Activated T-helper 9 cell treated with anti-CD3 and anti-CD28 coated beads, Interleukin-2, amount 50 U/mL, for 16 hours (primary cell): ENCODE data around the gene AKR7A2.
A peak's percentile ranks its signal among the peaks of the same experiment; 100 is the strongest.

Experiments
- DNase-seq: peaks from one replicate; pipeline ENCODE4 v3.0.0-alpha.2; 2020; ENCODE audit warnings: low read depth

Gene AKR7A2

DNA sequence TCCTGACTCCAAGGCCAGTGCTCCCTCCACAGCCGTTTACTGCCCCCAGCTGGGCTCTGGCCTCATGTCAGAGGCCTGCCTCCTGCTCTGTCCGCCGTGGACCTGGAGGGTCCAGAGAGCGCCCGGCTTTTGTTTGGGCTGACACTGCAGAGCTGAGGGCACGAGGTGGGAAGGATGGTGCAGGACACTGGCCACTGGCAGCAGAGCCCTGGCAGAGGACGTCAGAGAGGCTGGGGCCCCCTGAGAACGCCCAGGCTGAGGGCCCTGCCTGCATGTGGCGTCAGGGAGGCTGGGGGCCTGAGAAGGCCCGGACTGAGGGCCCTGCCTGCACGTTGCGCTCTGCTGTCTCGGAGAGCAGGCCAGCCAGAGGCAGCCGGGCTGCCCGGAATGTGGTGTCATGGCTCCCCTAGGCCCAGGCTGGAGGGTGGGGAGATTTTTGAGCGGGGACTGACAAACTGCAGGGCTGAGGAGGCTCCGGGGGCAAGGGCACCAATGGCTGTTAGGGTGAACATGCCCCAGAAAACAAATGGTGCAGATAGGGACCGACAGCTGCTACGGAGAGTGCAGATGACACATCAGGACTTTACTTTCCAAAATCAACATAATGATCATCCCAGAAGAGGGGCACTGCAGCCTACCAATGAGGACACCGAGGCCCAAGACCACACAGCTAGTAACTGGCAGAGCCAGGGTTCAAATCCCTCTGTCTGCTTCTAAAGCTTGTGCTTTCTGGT is 31.8 kb upstream of the AKR7A2 start:
- no peak for DNase-seq

DNA sequence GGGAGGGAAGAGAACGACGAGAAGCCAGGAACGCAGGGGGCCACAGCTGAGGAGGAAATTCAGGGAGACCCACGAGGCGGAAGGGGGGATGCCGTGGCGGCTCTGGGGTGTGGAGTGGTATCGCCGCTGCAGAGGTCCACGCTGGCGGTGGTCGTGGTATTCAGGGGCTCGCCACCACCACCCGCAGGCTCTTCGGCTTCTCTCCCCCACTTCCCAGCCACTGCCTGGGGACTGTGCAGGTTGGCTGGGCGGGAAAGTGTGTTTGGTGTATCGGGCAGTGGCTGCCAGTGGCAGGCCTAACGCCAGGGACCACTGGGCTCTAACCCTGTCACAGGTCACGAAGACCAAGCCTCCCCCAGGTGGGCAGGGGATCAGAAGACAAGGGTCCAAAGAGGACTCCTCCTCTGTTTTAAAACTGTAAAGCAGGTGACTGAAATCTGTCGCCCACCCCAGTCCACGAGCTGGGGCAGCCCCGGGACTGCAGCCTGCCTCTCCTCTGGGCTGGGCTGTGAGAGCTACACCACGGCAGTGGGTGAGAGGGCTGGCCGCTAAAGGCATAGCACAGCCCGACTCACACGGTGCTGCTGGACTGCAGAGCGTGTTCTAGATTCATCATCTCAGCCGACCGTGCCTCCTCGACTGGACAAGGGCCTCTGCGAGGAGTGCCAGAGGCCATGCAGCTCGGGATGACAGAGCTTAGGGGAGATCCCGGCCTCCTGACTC is 31.1 kb upstream of the AKR7A2 start:
- DNase-seq = no peak

DNA sequence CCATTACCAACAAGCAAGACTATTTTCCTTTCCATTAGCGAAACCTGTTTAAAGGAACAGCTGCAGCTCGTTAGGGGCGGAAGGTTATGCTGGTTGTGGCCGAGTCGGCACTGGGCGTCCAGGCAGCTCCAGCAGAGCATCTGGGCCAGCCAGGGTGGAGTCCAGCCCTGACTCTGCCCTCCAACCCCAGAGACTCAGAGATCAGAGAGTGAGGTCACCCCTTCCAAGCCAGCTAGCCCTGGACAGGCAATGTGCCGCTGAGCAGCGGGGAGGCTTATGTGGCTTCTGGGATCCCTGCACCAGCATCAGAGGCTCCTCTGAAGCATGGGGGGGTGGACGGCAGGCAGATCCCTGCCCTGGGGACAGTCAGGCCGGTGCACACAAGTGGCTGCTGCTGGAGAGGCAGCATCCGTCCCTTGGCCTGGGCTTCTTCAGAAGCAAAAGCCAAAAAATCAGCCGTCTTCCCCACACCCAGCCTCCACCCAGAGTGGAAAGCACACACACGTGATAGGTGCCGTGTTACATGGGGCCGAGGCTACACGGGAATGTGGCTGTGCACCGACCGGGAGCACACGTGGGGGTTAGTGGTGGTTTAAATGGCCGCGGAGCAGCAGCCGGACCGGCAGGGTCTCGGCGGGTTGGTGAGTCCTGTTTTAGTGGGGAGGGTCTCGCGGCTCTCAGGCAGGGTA is 30.3 kb upstream of the AKR7A2 start:
- no peak for DNase-seq

DNA sequence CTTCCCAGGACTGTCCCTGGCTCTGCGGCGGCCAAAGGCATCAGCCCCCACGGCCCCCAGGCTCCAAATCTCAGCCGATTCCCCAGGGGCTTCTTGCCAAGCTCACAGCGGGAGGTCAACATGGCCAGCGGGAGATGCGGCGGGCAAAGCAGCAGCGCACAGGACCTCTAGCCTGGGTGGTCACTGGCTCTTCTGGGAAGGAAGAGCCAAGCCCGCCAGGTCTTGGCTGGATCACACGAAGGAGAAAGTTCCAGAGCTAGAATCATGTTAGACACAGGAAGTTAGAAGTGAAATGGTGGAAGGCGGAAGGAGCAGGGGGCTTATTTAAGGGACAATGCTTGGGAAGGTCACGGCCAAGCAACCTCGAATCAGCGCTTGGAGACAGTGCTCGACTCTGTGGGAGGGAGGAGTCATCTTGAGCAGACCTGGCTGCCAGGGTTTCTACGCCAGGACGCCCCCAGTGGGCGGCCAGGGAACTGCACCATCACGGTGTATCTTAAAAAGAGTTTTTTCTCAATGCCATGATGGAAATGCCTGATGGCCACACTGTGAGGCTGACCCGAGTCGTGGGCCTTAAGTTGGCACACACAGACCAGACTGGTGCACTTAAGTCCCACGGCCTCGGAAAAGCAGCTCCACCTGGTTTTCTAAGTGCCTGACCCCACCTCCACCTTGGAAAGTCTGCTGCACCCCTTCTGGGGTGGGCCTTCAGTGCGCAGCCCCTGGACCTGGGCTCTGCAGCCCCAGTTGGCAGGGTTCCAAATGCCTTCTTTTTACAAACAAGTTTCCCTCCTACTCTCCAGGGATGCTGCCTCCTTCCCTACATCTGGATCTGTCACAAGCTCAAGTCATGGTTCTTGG is 29.5 kb upstream of the AKR7A2 start:
- peak; percentile 68 for DNase-seq

DNA sequence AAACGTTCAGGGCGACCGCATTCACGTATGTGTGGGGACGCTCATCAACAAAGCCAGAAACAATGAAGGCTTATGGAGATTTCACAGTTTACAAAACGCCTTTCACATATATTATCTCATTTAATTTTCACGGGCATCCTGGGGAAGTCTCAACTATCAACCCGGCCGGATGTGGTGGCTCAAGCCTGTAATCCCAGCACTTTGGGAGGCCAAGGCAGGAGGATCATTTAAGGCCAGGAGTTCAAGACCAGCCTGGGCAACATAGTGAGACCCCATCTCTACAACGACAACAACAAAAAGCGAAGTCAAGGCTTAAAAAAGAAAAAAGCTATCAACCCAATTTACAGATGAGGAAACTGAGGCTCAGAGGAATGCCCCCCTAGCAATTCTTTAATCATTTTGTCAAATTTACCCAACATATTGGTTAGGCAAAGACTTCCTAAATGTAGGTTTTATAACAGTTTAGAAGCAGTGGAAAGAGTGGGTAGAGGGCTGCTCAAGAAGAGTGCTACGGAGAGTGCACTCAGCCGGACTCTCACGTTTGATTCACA is 28.5 kb upstream of the AKR7A2 start:
- no peak for DNase-seq

DNA sequence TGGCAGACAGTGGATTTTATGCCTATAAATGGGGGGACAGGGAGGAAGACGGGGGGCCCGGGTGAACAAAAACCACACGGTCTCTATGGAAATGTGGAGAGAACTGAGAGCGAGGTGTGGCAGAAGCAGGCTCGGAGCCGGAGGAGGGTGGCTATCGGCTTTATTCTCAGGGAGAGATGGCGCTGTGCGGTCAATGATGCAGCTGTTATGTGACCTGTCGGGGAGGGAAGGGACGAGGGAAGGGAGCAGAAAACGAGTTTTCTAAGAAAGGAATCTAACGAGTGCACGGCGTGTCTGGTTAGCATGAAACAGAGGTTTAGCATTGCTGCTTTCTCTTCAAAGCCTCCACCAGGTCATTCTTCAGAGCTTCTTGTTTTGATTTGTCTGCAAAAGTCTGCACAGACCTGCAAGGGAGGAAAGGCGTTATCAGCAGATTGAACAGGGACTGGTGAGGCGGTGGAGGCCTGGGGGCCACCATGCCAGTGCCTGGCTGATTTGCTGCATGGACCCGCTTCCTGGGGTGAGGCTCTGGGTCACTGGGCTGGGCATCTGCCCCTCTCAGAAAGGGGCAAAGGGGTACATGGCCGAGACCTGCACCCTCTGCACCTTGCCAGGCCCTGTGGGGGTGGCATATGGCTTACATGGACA is 27.4 kb upstream of the AKR7A2 start:
- DNase-seq = no peak

DNA sequence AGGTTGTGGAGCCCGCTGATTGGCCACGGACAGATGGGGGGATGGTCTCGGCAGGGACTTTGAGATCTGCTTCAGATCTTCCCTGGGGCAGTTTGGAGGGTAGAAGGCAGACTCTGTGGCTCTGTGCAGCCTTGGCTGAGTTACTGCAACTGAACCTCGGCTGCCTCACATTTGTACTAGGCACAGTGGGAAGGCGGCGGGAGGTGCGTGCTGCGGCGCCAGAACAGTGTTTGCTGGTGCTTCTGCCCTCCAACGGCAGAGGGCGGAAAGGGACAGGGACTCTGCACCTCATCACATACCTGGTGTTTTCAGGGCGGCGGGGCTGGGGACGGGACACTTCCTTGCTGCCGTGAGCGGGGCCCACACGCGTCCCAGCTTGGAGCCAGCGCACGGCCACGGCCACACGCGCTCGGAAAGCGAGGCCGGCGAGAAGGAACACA is 26.4 kb upstream of the AKR7A2 start:
- no peak for DNase-seq

DNA sequence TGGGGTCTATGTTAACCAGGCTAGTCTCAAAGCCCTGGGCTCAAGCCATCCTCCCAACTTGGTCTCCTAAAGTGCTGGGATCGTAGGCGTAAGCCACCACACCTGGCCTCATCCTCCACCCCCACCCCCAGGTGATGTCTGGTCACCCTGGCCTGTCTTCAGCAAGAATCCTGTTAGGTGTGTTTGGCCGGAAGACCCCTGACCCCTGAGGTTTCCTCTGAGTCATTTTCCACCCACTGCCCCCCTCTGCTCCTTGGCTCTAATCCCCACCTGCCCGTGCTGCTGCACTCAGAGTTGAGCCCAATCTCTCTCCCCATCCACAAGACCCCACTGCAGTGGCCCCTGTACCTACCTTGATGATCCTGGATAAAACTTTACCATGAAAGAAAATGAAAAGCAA is 25.3 kb upstream of the AKR7A2 start:
- DNase-seq = no peak

DNA sequence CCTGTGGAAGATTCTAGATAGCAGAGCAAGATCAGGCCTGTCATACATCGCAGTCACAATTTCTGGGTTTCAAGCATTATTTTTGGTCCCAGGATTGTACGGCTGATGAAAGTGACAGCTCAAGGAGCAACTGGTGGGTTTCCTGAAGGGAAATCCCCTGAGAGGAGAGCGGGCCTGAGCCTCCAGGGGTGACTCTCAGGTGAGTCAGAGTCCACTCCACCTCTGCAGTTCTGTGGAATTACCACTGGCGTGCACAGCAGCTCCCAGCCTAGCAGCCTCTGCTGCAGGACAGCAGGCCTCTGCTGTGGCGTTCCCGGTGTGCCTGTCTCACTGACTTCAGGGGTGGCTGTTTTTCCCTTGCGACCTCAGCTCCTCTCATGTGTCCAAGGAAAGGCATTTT is 24.6 kb upstream of the AKR7A2 start:
- DNase-seq = peak; percentile 25

DNA sequence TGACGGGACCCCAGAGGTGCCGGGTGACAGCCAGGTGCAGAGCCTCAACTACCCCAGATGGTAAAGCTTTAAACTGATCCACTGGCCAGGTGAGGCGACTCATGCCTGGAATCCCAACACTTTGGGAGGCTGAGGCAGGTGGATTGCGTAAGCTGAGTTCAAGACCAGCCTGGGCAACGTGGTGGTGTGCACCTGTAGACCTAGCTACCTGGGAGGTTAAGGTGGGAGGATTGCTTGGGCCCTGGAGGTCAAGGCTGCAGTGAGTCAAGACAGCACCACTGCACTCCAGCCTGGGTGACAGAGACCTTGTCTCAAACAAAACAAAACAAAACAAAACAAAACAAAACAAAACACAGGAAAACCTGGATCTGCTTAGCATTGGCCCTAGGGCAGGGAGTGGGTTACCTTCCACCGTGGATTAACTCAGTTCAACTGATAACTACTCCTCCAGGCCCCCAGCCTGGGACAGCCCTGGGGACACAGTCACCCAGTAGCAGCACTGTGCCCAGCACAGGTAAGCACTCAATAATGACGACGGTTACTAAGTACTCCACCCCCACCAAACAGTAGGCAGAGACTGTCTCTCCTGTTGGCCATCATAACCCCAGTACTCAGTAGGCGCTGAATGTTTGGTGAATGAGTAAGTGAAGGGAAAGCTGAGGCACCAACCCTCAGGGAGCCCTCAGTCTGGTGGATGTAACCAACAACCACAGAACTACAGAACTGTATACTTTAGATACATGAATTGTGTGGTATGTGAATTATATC is 21.8 kb upstream of the AKR7A2 start:
- DNase-seq = no peak

DNA sequence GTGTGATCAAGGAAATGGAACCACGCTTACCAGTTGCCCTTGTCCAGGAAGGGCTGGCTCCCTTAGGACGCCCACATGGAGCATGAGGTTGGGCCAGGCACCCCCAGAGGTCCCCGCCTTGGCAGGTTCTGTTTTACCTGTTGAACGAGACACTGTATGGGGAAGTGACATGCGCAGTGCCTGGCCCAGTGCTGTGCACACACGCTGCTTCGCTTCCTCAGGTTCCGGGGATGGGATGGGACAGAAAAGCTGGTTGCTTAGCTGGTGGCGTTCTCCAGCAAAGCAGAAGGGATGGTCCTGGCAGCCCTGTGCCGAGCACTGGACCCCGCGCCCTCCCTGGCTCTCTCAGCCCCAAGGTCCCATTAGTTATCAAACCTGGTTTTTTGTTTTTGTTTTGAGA is 20.9 kb upstream of the AKR7A2 start:
- DNase-seq = no peak

DNA sequence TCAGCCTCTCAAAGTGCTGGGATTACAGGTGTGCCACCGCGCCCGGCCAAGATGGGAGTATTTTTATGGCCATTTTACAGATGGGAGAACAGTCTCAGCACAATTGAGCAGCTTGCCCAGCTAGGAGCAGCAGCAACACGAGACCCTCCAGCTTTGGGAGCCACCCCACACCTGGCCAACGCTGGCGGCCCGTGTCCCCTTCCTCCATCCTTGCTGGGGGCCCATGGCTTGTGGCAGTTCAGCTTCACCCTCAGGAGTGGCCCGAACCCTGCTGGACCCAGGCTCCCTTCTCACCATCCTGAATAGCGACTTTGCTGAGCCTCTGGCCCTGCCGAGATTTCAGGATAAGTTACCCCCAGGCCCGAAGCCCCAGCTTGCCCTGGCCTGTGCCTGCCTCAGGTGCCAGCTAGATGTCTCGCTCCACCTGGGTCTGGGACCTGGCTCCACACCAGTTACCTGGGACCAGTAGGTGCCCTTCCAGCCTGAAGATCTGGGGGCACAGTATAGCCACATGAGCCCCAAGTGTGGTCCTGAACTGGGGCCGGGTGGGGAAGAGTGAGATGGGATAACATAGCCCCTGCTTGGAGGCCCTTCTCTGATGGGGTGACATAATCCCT is 19.4 kb upstream of the AKR7A2 start:
- no peak for DNase-seq

DNA sequence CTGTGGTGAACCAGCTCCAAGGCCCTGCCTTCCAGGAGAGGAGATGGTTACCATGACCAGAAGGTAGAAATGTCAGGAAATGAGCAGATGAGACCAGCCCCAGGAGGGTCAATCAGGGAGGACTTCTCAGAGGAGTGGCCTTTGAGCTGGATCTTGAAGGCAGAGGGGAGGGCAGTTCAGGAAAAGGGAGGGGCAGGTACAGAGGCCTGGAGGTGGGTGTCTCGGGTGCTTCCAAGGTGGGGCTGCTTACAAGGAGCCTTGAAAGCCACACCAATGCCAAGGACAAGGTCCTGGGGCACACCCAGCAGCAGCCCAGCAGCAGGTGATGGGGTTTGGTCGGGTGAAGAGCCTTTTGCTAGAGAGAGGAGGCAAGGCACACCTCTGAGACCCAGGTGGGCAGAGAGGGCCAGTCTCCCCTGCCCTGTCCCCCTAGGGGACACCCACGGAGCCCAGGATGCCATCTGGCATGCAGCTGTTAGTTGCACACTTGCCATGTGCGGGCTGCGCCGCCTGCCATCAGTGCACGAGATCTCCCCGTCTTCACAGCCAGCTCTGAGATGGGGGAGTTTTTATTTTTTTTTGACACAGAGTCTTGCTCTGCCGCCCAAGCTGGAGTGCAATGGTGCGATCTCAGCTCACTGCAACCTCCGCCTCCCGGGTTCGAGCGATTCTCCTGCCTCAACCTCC is 18.6 kb upstream of the AKR7A2 start:
- DNase-seq = no peak

DNA sequence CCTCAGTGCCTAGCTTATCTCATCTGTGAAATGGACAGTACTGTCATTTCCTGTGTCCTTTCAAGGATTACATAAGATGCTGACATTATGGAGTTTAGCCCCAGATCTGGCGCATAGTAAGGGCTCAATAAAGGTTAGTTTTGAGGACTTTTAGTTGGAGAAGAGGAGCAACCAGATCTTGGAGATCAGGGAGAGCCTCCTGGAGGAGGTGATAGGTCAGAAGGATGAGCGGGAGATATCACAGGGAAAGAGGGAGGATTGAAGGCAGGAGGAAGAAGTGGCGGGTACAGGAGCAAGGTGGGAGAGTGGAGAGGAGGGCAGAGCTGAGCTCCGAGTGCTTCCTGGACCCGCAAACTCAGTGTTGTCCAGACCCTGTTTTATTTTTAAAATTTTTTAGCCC is 17.7 kb upstream of the AKR7A2 start:
- DNase-seq = no peak

DNA sequence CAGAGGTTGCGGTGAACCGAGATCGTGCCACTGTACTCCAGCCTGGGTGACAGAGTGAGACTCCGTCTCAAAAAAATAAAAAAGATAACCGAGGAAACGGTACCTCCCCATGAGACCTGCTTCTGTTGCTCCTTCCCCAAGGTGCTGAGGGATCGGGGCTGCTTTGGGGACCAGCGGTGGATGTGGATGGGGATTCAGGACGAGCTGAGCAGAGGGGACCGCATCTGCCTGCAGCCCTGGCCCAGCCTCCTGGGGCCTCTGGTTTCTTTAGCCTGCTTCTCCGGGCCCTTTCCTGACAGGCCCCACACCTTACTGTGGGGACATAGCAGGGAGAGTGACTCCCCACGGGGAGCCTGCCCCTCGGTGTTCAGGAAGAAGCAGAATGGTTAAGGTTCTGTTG is 17.2 kb upstream of the AKR7A2 start:
- no peak for DNase-seq

DNA sequence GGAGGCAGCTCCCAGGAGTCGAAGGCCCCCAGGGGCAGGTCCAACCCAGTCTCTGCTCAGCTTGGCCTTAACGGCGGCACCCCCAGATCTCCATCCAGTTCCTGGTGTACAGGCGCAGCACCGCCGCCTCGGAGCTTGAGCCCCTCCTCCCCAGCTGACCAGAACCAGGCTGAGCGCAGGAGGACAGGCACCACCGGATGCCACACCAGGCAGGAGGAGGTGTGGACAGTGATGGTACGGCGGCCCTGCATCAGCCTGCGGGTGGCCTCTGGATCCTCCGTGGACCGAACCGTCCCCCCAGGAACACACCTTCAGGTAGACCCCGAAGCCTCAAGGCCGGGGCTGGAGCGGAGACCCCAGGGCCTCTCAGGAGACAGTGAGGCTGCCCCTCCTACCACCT is 16.5 kb upstream of the AKR7A2 start:
- no peak for DNase-seq

DNA sequence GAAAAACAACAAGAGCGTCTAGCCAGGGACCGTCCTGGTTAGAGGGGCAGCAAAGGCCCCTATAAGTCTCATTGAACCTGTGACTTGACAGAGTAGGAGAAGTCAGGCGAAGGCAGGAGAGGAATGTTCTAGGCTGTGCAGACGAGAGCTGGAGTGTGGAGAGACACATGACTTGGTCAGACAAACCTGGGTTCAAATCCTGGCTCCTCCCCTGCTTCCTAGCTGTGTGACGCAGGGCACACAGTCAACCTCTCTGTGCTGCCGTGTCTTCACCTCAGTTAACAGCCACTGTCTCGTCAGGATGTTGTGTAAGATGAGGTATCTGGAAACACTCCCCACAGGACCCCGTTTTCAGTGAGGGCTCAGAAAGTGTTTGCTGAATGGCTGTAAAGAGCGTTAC is 15.8 kb upstream of the AKR7A2 start:
- no peak for DNase-seq

DNA sequence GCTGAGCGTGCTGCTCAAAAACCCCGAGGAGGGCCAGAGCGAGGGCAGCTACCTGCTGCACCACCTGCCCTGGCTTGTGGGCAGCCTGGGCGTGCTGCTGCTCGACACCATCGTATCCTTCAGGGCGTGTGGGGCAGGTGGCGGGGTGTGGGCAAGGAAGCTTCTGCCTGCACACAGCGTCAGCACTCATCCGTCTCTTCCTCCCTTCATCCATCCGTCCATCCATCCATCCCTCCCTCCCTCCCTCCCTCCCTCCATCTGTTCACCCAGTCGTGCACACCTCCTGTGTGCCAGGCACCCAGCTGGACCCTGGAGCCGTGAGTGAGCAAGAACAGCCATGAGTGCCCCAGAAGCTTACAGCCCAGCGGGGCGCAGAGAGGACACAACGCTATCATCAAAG is 15.4 kb upstream of the AKR7A2 start:
- DNase-seq = no peak

DNA sequence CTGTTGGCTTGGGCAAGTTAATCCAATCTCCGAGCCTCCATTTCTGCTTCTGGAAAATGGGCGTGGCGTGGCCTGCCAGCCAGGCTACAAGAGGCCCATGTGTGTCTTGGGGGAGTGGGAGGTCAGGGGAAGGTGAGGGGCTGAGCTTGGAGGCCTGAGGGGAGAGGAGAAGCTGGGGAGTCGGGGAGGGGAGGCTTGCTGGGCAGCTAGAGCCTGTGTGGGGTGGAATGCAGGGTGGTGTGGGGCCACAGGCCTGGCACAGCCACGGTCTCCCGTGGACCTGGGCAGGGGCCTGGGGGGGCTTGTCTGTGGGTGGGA is 14.8 kb upstream of the AKR7A2 start:
- DNase-seq = no peak
